Breast epithelium (tissue), 3 donors: ENCODE results near the gene FBXO4.

Experiments used
- POLR2A ChIP-seq: fragments of 450-650 bp; IDR thresholded peaks from one replicate; pipeline ENCODE4 v1.6.1; 2016; ENCODE audit warnings: antibody characterized with exemption, mild to moderate bottlenecking, moderate library complexity
- TF ChIP-seq, protein P1 (sequence below), 3 donors: fragments of 450-650 bp; IDR thresholded peaks; one replicate each; pipeline ENCODE4 v1.5.1; 2016 to 2017; ENCODE audit warnings: antibody characterized with exemption in 3 of 3, mild to moderate bottlenecking in 3 of 3, moderate library complexity in 3 of 3

DNA sequence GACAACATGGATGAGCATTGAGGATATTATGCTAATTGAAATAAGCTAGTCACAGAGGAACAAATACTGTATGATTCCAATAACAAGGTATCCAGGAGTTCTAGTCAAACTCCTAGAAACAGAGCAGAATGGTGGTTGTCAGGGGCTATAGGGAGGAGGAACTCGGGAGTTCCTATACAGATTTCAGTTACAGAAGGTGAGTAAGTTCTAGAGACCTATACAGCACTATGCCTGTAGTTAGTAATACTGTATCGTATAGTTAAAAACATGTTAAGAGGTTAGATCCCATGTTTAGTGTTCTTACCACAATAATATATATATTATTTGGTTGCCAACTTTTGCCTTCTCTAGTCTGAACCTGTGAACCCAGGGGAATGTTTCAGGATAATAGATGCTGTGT, 46.9 kb upstream of the FBXO4 start:
- TF ChIP-seq, protein P1, sequence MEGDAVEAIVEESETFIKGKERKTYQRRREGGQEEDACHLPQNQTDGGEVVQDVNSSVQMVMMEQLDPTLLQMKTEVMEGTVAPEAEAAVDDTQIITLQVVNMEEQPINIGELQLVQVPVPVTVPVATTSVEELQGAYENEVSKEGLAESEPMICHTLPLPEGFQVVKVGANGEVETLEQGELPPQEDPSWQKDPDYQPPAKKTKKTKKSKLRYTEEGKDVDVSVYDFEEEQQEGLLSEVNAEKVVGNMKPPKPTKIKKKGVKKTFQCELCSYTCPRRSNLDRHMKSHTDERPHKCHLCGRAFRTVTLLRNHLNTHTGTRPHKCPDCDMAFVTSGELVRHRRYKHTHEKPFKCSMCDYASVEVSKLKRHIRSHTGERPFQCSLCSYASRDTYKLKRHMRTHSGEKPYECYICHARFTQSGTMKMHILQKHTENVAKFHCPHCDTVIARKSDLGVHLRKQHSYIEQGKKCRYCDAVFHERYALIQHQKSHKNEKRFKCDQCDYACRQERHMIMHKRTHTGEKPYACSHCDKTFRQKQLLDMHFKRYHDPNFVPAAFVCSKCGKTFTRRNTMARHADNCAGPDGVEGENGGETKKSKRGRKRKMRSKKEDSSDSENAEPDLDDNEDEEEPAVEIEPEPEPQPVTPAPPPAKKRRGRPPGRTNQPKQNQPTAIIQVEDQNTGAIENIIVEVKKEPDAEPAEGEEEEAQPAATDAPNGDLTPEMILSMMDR (IDR thresholded peaks at IDR 0.05): no peak
- no peak for TF ChIP-seq POLR2A
